Neural progenitor cell (in vitro differentiated cells): Measurements from ENCODE around the gene DPT. TPM values are rescaled to one million over a fixed set of nuclear protein-coding genes. Genes with fewer than 3 reads are reported as not detected.
A peak's percentile ranks its signal among the peaks of the same experiment; 100 is the strongest.

Source experiments
- DNase-seq: peaks from one replicate; pipeline ENCODE4 v3.0.0-alpha.2; 2016; ENCODE audit warnings: low spot score
- H2AFZ ChIP-seq: fragments of 200-600 bp; sonication (generic); replicated peaks from 2 replicates; pipeline ENCODE4 v1.6.1; 2016; ENCODE audit warnings: antibody characterized with exemption
- H3F3A ChIP-seq: fragments of 200-600 bp; sonication (generic); 2 replicates; pipeline ENCODE4 v1.6.1; 2016; ENCODE audit warnings: antibody characterized with exemption, low read depth
- H3K27ac ChIP-seq: fragments of 200-600 bp; sonication (generic); 2 replicates; pipeline ENCODE4 v1.5.1; 2016; ENCODE audit warnings: mild to moderate bottlenecking
- H3K27me3 ChIP-seq: fragments of 200-600 bp; sonication (generic); 2 replicates; pipeline ENCODE4 v1.6.1; 2016; ENCODE audit warnings: mild to moderate bottlenecking, moderate library complexity
- H3K36me3 ChIP-seq: fragments of 200-600 bp; sonication (generic); 2 replicates; pipeline ENCODE4 v1.5.1; 2016
- H3K4me1 ChIP-seq: fragments of 200-600 bp; sonication (generic); 2 replicates; pipeline ENCODE4 v1.6.1; 2016; ENCODE audit warnings: mixed run types
- H3K4me2 ChIP-seq: fragments of 200-600 bp; sonication (generic); 2 replicates; pipeline ENCODE4 v1.6.1; 2016
- H3K4me3 ChIP-seq: fragments of 200-600 bp; sonication (generic); 2 replicates; pipeline ENCODE4 v1.5.1; 2016
- H3K79me2 ChIP-seq: fragments of 200-600 bp; sonication (generic); 2 replicates; pipeline ENCODE4 v1.6.1; 2016; ENCODE audit warnings: low read depth
- H3K9ac ChIP-seq: fragments of 200-600 bp; sonication (generic); 2 replicates; pipeline ENCODE4 v1.6.1; 2016
- H3K9me3 ChIP-seq: fragments of 200-600 bp; sonication (generic); 2 replicates; pipeline ENCODE4 v1.5.1; 2016; ENCODE audit warnings: low read depth
- H4K20me1 ChIP-seq: fragments of 200-600 bp; sonication (generic); 2 replicates; pipeline ENCODE4 v1.6.1; 2016; ENCODE audit warnings: low read depth
- H3K27ac Mint-ChIP-seq: 3 replicates; pipeline ENCODE4 v1.8.0; 2021; ENCODE audit warnings: mixed read lengths
- H3K27me3 Mint-ChIP-seq: 2 replicates; pipeline ENCODE4 v1.8.0; 2022; ENCODE audit warnings: low read depth, mild to moderate bottlenecking, inconsistent platforms, moderate library complexity, mixed read lengths; ENCODE audit not compliant: insufficient read depth
- H3K36me3 Mint-ChIP-seq: 3 replicates; pipeline ENCODE4 v1.8.0; 2021; ENCODE audit warnings: mixed read lengths
- H3K4me1 Mint-ChIP-seq: 3 replicates; pipeline ENCODE4 v1.8.0; 2021; ENCODE audit warnings: mixed read lengths
- H3K4me3 Mint-ChIP-seq: 3 replicates; pipeline ENCODE4 v1.8.0; 2021; ENCODE audit warnings: mild to moderate bottlenecking, moderate library complexity, mixed read lengths
- H3K9me3 Mint-ChIP-seq: 3 replicates; pipeline ENCODE4 v1.8.0; 2020; ENCODE audit warnings: mixed read lengths
- CTCF ChIP-seq: fragments of 200-600 bp; sonication (generic); IDR thresholded peaks from 2 replicates; pipeline ENCODE4 v1.5.1; 2017; ENCODE audit warnings: antibody characterized with exemption, mild to moderate bottlenecking
- EZH2 ChIP-seq: fragments of 200-600 bp; sonication (generic); IDR thresholded peaks from 2 replicates; pipeline ENCODE4 v1.6.1; 2017; ENCODE audit warnings: antibody characterized with exemption, mild to moderate bottlenecking, moderate library complexity
- EZH2phosphoT487 ChIP-seq: fragments of 200-600 bp; sonication (generic); IDR thresholded peaks from 2 replicates; pipeline ENCODE4 v1.6.1; 2017; ENCODE audit warnings: antibody characterized with exemption
- total RNA-seq: library from RNA; depleted of rRNA; stranded (reverse); fragments of >200 nt; gene quantifications from 2 replicates; pipeline ENCODE4 v1.2.3, GENCODE V29; 2015; ENCODE audit warnings: low replicate concordance

DPT gene
- total RNA-seq, result not detected in 2 replicates

DNA sequence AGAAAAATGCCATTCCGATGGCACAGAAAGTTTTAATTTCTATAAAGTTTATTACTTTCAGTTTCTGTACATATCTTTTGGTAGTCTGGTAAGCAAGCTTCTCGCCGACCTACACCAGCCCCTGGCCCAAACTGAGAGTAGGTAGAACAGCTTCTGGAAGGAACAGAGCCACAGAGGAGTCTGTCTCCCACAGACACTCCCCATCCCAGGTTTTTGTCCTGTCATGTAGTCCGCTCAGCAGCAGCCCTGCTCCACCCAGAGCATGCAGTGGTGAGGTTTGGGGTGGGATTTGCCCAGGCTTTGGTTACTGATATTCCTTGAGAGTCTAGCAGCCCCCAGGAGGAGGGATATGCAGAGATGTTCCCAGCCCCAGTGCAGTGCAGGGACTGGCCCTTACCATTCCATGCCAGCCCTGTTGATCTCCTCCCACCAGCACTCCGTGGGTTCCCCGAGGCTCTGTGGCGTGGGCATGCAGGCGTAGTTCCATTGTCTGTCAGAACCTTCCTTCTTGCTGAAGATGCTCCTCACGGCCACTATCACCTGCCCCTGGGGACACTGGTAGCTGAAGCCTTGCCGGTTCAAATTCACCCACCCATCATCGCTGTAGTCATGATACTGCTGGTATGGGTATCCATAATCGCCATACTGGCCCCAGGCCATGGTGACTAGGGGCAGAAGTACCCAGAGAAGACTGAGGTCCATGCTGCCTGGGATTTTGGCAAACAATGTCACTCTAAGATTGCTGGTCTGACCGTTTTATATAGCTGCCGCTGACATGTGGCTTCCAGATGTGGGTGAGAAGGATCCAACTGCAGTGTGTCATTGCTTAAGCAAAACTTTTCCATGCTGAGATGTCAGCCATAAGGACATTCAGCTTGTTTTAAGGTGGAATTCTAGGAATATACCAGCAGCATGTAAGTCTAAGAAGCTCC is at the start of gene DPT:
Gene DPT, minus strand, starts transcription at position 734 of the 932 bp plus-strand sequence. Its CDS starts 32 bp downstream, at position 702.
- DNase-seq, result no peak
- Histone ChIP-seq H3K4me1 (no peaks in the 10 kb centered on the region), H3F3A (no peaks in the 10 kb centered on the region), H3K36me3 (no peaks in the 10 kb centered on the region), H3K9ac (no peak within 1 kb of the TSS), H3K4me2 (no peak within 1 kb of the TSS), H3K4me3 (no peak within 1 kb of the TSS), H4K20me1 (no peaks in the 10 kb centered on the region), H2AFZ (no peak within 1 kb of the TSS), H3K9me3 (no peaks in the 10 kb centered on the region), H3K79me2 (no peaks in the 10 kb centered on the region), H3K27me3 (no peaks in the 10 kb centered on the region), H3K27ac (no peak within 1 kb of the TSS)
- no peak within 1 kb of the TSS for H3K4me3 Mint-ChIP-seq
- H3K36me3 Mint-ChIP-seq, result no peaks in the 10 kb centered on the region
- H3K4me1 Mint-ChIP-seq, result no peaks in the 10 kb centered on the region
- no peak for TF ChIP-seq CTCF
- no peak for TF ChIP-seq EZH2phosphoT487
- no peak for TF ChIP-seq EZH2
- H3K9me3 Mint-ChIP-seq, result peaks cover 3% of the 10 kb centered on the region
- peaks cover 8% of the 10 kb centered on the region for H3K27me3 Mint-ChIP-seq
- H3K27ac Mint-ChIP-seq, result peak within 1 kb of the TSS; percentile 90

DNA sequence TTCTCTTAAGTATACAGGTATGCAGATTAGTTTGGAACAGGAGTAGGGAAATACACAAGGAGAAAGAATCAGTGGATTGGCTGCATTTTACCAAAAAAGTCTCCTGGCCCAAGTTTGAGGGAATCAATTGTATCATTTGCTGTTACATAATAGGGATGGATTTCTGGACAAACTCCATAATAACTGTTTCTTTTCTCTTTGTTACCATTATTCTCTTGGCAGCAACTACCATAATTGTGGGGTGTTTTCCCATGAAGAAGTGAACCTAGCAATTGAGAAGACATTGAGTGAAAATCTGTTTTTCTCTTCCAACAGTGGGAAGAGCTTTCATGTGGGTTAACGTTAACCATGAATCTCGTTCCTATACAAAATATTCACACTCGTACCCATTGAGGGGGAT is 46.4 kb upstream of the DPT start:
- Mint-ChIP-seq H3K27ac (no peak overlapping the region), H3K36me3 (no peaks in the 10 kb centered on the region), H3K4me1 (no peaks in the 10 kb centered on the region), H3K27me3 (no peaks in the 10 kb centered on the region), H3K4me3 (no peak overlapping the region), H3K9me3 (no peaks in the 10 kb centered on the region)
- no peaks in the 10 kb centered on the region for H3K79me2 ChIP-seq
- H3K4me3 ChIP-seq, result no peak overlapping the region
- H3K4me1 ChIP-seq, result no peaks in the 10 kb centered on the region
- no peaks in the 10 kb centered on the region for H4K20me1 ChIP-seq
- no peaks in the 10 kb centered on the region for H3K27me3 ChIP-seq
- no peak overlapping the region for H3K27ac ChIP-seq
- TF ChIP-seq EZH2phosphoT487, result no peak
- TF ChIP-seq CTCF, result no peak
- TF ChIP-seq EZH2, result no peak
- no peak for DNase-seq
- no peaks in the 10 kb centered on the region for H3K9me3 ChIP-seq
- H3K36me3 ChIP-seq, result no peaks in the 10 kb centered on the region
- no peak overlapping the region for H3K4me2 ChIP-seq
- H3K9ac ChIP-seq, result no peak overlapping the region
- no peaks in the 10 kb centered on the region for H3F3A ChIP-seq
- no peak overlapping the region for H2AFZ ChIP-seq

DNA sequence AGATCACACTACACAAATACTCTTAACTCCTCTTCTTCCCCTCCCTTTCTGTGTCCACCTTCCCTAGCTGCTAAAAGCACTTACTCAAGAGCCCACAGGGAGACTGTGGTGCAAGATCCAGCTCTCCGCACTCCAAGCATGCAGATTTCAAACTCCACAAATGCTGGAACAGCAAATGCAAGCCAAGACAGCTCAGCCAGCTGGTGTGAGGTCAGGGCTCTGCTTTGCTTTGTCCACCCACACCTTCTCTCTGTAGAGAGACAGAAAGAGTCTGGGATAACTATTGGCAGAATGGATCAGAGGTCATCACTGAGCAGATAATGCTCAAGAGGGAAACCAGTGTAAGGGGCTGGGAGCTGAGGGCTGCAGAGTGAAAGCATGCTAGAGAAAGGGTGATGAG is 45.2 kb upstream of the DPT start:
- Histone ChIP-seq H3K9me3 (no peaks in the 10 kb centered on the region), H4K20me1 (no peaks in the 10 kb centered on the region), H3K27ac (no peak overlapping the region), H3K4me2 (no peak overlapping the region), H3K79me2 (no peaks in the 10 kb centered on the region), H3K9ac (no peak overlapping the region), H3F3A (no peaks in the 10 kb centered on the region), H3K27me3 (no peaks in the 10 kb centered on the region), H2AFZ (peak overlapping the region; percentile 64), H3K36me3 (no peaks in the 10 kb centered on the region), H3K4me3 (no peak overlapping the region), H3K4me1 (no peaks in the 10 kb centered on the region)
- Mint-ChIP-seq H3K4me1 (no peaks in the 10 kb centered on the region), H3K27ac (peak overlapping the region; percentile 12), H3K36me3 (no peaks in the 10 kb centered on the region), H3K4me3 (no peak overlapping the region), H3K27me3 (peaks cover 3% of the 10 kb centered on the region), H3K9me3 (no peaks in the 10 kb centered on the region)
- no peak for TF ChIP-seq CTCF
- no peak for TF ChIP-seq EZH2phosphoT487
- DNase-seq, result no peak
